Fibroblast of the aortic adventitia (primary cell): ENCODE measurements around the gene TMEM266. TPM values are rescaled to one million over a fixed set of nuclear protein-coding genes. Genes with fewer than 3 reads are reported as not detected.

Experiments
- DNase-seq: peaks from one replicate; pipeline ENCODE4 v3.0.0-alpha.2; 2010; ENCODE audit warnings: low read depth
- H3K4me3 ChIP-seq: 2 replicates; pipeline ENCODE4 v1.5.1; 2011; ENCODE audit warnings: low read depth, mild to moderate bottlenecking, control low read depth, low read length, moderate library complexity
- total RNA-seq: library from RNA; depleted of rRNA; stranded (reverse); fragments of >200 nt; gene quantifications from 2 replicates; pipeline ENCODE4 v1.2.3, GENCODE V29; 2012; ENCODE audit warnings: low replicate concordance
- TF ChIP-seq, protein P1 (sequence below): IDR thresholded peaks from 2 replicates; pipeline ENCODE4 v1.5.1; 2011; ENCODE audit warnings: mild to moderate bottlenecking, low read length, control low read depth, inconsistent platforms; ENCODE audit not compliant: insufficient read depth

TMEM266 gene
- total RNA-seq, 1 donor: 0.09 TPM

DNA sequence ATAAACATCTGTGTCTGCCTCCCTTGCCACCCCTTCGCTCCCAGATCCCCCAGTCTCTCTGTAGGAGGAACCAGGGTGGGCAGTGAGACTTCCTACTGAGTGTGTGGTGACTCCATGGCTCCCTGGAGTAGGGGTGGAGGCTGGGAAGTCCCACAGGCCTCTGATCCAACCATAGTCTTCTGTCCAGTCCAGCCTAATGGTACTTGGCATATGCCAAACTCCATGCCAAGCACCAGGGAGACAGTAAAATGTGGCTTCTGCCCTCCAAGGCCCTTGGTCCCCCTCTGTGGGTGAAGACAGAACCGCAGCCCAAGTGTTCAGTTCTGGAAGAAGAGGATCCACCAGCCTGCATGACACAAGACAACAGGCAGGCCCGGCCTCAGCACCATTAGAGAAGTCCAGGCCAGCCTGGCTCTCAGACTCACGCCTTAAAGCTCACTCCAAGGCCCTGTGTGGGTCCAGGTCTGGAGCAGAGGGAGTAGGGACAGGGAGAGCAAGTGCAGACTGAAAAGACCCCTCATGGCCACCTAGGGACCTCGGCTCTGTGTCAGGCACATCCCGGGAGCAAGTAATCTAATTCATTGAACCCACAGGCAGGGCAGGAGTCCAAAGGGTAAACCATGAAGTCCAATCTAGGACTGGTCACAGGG, 138.8 kb downstream of the TMEM266 start:
- TF ChIP-seq, protein P1, sequence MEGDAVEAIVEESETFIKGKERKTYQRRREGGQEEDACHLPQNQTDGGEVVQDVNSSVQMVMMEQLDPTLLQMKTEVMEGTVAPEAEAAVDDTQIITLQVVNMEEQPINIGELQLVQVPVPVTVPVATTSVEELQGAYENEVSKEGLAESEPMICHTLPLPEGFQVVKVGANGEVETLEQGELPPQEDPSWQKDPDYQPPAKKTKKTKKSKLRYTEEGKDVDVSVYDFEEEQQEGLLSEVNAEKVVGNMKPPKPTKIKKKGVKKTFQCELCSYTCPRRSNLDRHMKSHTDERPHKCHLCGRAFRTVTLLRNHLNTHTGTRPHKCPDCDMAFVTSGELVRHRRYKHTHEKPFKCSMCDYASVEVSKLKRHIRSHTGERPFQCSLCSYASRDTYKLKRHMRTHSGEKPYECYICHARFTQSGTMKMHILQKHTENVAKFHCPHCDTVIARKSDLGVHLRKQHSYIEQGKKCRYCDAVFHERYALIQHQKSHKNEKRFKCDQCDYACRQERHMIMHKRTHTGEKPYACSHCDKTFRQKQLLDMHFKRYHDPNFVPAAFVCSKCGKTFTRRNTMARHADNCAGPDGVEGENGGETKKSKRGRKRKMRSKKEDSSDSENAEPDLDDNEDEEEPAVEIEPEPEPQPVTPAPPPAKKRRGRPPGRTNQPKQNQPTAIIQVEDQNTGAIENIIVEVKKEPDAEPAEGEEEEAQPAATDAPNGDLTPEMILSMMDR: no peak
- DNase-seq: no peak
- no peak overlapping the region for H3K4me3 ChIP-seq

- TF ChIP-seq, protein P1: no peak
- H3K4me3 ChIP-seq: no peak overlapping the region
- peak; percentile 85 for DNase-seq
These were observed 139.6 kb downstream of the TMEM266 start for GRCh38 chr15:76199106-76200082.

DNA sequence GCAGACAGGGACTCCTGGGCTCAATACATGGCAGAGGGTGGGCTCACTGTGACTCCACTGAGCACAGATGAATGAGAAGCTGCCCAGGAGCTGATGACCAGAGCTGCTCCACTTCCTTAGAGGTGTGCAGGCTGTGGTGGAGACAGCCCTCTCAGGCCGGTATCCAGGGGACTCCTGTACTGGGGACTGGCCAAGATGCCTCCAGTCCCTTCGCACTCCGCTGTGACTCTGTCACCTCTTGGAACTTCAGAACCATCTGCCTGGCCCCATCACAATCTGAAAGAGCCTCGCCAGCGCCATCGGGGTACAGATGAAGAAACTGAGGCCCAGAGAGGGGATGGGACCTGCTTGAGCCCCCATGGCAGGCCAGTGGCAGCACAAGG, 140.3 kb downstream of the TMEM266 start:
- DNase-seq: no peak
- TF ChIP-seq, protein P1: no peak
- H3K4me3 ChIP-seq: no peak overlapping the region

GRCh38 chr15:76200641-76201105, 140.9 kb downstream of the TMEM266 start:
- no peak overlapping the region for H3K4me3 ChIP-seq
- TF ChIP-seq, protein P1: no peak
- DNase-seq: no peak

DNA sequence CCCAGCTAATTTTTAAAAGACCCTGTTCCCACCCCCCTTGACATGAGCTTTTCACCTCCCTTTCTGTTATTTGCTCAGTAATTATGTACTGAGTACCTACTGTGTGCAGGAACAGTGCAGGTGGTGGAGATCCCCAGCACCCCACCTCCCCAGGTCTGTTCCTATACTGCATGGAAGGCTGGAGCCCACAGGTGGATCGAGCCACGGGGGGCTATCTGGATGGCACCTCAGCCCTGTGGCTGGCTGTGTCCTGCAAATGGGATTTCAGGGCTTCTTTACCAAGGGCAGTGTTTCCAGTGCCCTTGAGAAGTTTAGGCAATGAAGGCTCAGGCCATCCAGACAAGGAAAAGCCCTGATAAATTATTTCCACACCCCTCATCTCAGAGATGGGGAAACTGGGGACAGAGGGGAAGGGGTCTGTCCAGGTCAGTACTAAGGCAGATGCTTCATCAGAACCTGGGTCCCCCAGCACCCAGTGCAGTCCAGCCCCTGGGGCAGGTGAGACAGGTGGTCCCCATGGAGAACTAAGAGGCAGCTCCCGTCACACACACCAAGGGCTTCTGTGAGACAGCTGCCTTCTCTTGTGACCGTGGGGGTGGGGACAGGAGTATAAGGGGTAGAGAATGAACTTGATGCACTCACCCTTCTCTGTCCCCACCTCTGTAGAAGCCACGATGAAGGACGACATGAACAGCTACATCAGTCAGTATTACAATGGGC, 141.9 kb downstream of the TMEM266 start:
- no peak overlapping the region for H3K4me3 ChIP-seq
- DNase-seq: no peak
- TF ChIP-seq, protein P1: no peak

DNA sequence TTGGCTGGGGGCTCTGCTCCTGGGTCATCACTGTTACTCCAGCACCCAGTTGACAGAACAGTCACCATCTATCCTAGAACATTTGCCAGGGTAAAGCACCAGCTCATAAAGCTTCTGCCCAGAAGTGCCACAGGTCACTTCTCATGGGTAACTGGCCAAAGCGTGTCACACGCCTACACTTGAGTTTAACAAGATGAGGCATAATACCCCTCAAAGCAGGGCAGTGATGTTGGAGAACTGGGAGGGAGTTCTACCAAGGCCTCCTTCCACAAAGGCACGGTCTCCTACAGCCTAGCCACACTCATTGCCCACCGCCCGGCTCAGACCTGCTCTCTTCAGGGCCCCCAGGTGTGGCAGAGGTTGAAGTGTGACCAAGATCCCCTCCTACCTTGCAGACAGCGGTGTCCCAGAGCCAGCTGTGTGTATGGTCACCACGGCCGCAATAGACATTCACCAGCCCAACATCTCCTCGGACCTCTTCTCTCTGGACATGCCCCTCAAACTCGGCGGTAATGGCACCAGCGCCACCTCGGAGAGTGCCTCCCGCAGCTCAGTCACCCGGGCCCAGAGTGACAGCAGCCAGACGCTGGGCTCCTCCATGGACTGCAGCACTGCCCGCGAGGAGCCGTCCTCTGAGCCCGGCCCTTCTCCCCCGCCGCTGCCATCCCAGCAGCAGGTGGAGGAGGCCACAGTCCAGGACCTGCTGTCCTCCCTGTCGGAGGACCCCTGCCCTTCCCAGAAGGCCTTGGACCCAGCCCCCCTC, 143.7 kb downstream of the TMEM266 start:
- no peak for DNase-seq
- TF ChIP-seq, protein P1: no peak
- H3K4me3 ChIP-seq: no peak overlapping the region
